Measurements from ENCODE around the gene NPPC. TPM values are rescaled to one million over a fixed set of nuclear protein-coding genes. Genes with fewer than 3 reads are reported as not detected.
"Not testable (repeated sequence)": the region's sequence is repeated elsewhere in the genome, so short reads cannot be mapped to it uniquely, and the experiment has no call there.

The NPPC gene
- total RNA-seq, 1 experiment from 2014 or later: not detected

GRCh38 chr2:231920795-231921194 is 5.4 kb downstream of the NPPC start:
- DNase-seq (ENCODE audit: low read depth): no peak

GRCh38 chr2:231920366-231920765 is 5.8 kb downstream of the NPPC start:
- no peak for DNase-seq (ENCODE audit: low read depth)

GRCh38 chr2:231919341-231920035 is 6.7 kb downstream of the NPPC start:
- no peak for DNase-seq (ENCODE audit: low read depth)

- no peak for DNase-seq (ENCODE audit: low read depth)
Measured at GRCh38 chr2:231918501-231919330, 7.5 kb downstream of the NPPC start.

GRCh38 chr2:231917280-231918066 is 8.7 kb downstream of the NPPC start:
- no peak for DNase-seq (ENCODE audit: low read depth)

GRCh38 chr2:231914077-231914690 is 12.0 kb downstream of the NPPC start:
- no peak for DNase-seq (ENCODE audit: low read depth)

GRCh38 chr2:231911381-231911780 is 14.8 kb downstream of the NPPC start:
- DNase-seq (ENCODE audit: low read depth): no peak

- no peak for DNase-seq (ENCODE audit: low read depth)
Measured at GRCh38 chr2:231910771-231911170, 15.4 kb downstream of the NPPC start.

GRCh38 chr2:231910161-231910560 is 16.0 kb downstream of the NPPC start:
- not testable (repeated sequence) for DNase-seq (ENCODE audit: low read depth)

GRCh38 chr2:231909631-231910030 is 16.6 kb downstream of the NPPC start:
- no peak for DNase-seq (ENCODE audit: low read depth)

- DNase-seq (ENCODE audit: low read depth): no peak
Measured at GRCh38 chr2:231908584-231908983, 17.6 kb downstream of the NPPC start.

- no peak for DNase-seq (ENCODE audit: low read depth)
Measured at GRCh38 chr2:231907765-231908164, 18.4 kb downstream of the NPPC start.

- DNase-seq (ENCODE audit: low read depth): no peak
Measured at GRCh38 chr2:231905026-231905425, 21.2 kb downstream of the NPPC start.

- DNase-seq (ENCODE audit: low read depth): no peak
Measured at GRCh38 chr2:231904161-231904611, 22.0 kb downstream of the NPPC start.

GRCh38 chr2:231902598-231902997 is 23.6 kb downstream of the NPPC start:
- DNase-seq (ENCODE audit: low read depth): no peak

- DNase-seq (ENCODE audit: low read depth): no peak
Measured at GRCh38 chr2:231900972-231901371, 25.2 kb downstream of the NPPC start.

- DNase-seq (ENCODE audit: low read depth): peak; percentile 56
Measured at GRCh38 chr2:231900486-231900942, 25.7 kb downstream of the NPPC start.

GRCh38 chr2:231894566-231895380 is 31.4 kb downstream of the NPPC start:
- DNase-seq (ENCODE audit: low read depth): no peak

GRCh38 chr2:231891514-231891905 is 34.7 kb downstream of the NPPC start:
- no peak for DNase-seq (ENCODE audit: low read depth)

GRCh38 chr2:231890896-231891513 is 35.2 kb downstream of the NPPC start:
- DNase-seq (ENCODE audit: low read depth): no peak
